Liver (tissue), 3 donors: ENCODE results near the gene CAV2.

Experiments
- CTCF ChIP-seq: fragments of 150-350 bp; IDR thresholded peaks from 2 replicates; pipeline ENCODE4 v1.5.1; 2017; ENCODE audit warnings: improper control_type of control experiment, low read depth, low read length; ENCODE audit not compliant: missing input control
- EGR1 ChIP-seq, 2 donors: IDR thresholded peaks; 2 replicates each; pipeline ENCODE4 v1.6.1; 2016 to 2018; ENCODE audit warnings: antibody characterized with exemption in 2 of 2, low read depth in 2 of 2
- GABPA ChIP-seq, 2 donors: IDR thresholded peaks in 1 of 2; conservative IDR thresholded peaks in 1 of 2; 2 replicates each; pipeline ENCODE4 v1.6.1; 2016; ENCODE audit warnings: antibody characterized with exemption in 2 of 2, mild to moderate bottlenecking in 1 of 2, moderate library complexity in 1 of 2
- JUND ChIP-seq, 2 donors: IDR thresholded peaks; 2 replicates each; pipeline ENCODE4 v1.6.1; 2016; ENCODE audit warnings: antibody characterized with exemption in 2 of 2
- RAD21 ChIP-seq, 2 donors: IDR thresholded peaks; 2 replicates each; pipeline ENCODE4 v1.6.1; 2016; ENCODE audit warnings: antibody characterized with exemption in 2 of 2, mild to moderate bottlenecking in 2 of 2
- REST ChIP-seq: IDR thresholded peaks from 2 replicates; pipeline ENCODE4 v1.6.1; 2016; ENCODE audit warnings: antibody characterized with exemption, mild to moderate bottlenecking
- RXRA ChIP-seq, 2 donors: IDR thresholded peaks; 2 replicates each; pipeline ENCODE4 v1.6.1; 2017 to 2018; ENCODE audit warnings: antibody characterized with exemption in 2 of 2, mild to moderate bottlenecking in 1 of 2
- YY1 ChIP-seq: IDR thresholded peaks from 2 replicates; pipeline ENCODE4 v1.6.1; 2016; ENCODE audit warnings: antibody characterized with exemption, mild to moderate bottlenecking
- ZBTB33 ChIP-seq: IDR thresholded peaks from 2 replicates; pipeline ENCODE4 v1.6.1; 2016; ENCODE audit warnings: antibody characterized with exemption
- donor health status: healthy.
- donor health status: healthy.

GRCh38 chr7:116491887-116492653, 7.5 kb upstream of the CAV2 start:
- no peak for TF ChIP-seq CTCF
- no peak for TF ChIP-seq RAD21 (IDR thresholded peaks at IDR 0.05)
- TF ChIP-seq YY1 = no peak
- TF ChIP-seq RXRA (IDR thresholded peaks at IDR 0.05) = no peak
- TF ChIP-seq REST = no peak
- TF ChIP-seq GABPA (IDR thresholded peaks at IDR 0.05 in 1 of 2, conservative IDR thresholded peaks at IDR 0.05 in 1 of 2) = no peak
- no peak for TF ChIP-seq ZBTB33
- no peak for TF ChIP-seq EGR1 (IDR thresholded peaks at IDR 0.05; ENCODE audit: low read depth in 2 of 2)
- no peak for TF ChIP-seq JUND (IDR thresholded peaks at IDR 0.05)
